GM12878 (cell line): ENCODE results near the gene RAB22A. TPM values are rescaled to one million over a fixed set of nuclear protein-coding genes. Genes with fewer than 3 reads are reported as not detected.

Experiments used
- ATAC-seq: fragments of 200-7000 bp; cut with Tn5 transposase; 3 replicates; pipeline ENCODE4 v1.9.1; 2020; ENCODE audit warnings: mild to moderate bottlenecking, moderate library complexity
- BruUV-seq: library from RNA; stranded (reverse); fragments of 400-500 nt; replicated peaks from 2 replicates; lab custom pipeline; 2021; lab: Mats Ljungman, UMichigan
- CTCF ChIA-PET: fragments of 300-600 bp; sonication (Branson Sonifier 250); formaldehyde crosslinking; extraction: SDS; loops from one replicate; lab custom pipeline; 2021; ENCODE audit warnings: inconsistent platforms; lab: Yijun Ruan, JAX
- POLR2A ChIA-PET: fragments of 350-600 bp; formaldehyde crosslinking; extraction: SDS; loops from one replicate; lab custom pipeline; 2021; ENCODE audit warnings: inconsistent platforms; lab: Charles Lee
- RAD21 ChIA-PET: fragments of 300-600 bp; sonication (Branson Sonifier 250); formaldehyde crosslinking; loops from one replicate; lab custom pipeline; 2023; ENCODE audit warnings: antibody characterized with exemption; ENCODE audit not compliant: unreplicated experiment; lab: Charles Lee
- SMC1A ChIA-PET: fragments of 300-600 bp; sonication (Branson Sonifier 250); formaldehyde crosslinking; loops from one replicate; lab custom pipeline; 2023; ENCODE audit not compliant: unreplicated experiment, uncharacterized antibody; lab: Charles Lee
- DNase-seq: peaks from one replicate; pipeline ENCODE4 v3.0.0-alpha.2; 2011; ENCODE audit warnings: low read depth, low spot score
- FAIRE-seq: peaks from 3 replicates; lab custom pipeline; 2011; peaks lifted over from hg19 to GRCh38; lab: Jason Lieb, UNC
- H2AFZ ChIP-seq: 2 replicates; pipeline ENCODE4 v1.6.0; 2011; ENCODE audit warnings: low read depth, low read length, control low read depth; ENCODE audit not compliant: control insufficient read depth
- H3K27ac ChIP-seq: 2 replicates; pipeline ENCODE4 v1.5.1; 2011; ENCODE audit warnings: control low read depth; ENCODE audit not compliant: control insufficient read depth, insufficient read depth
- H3K27me3 ChIP-seq, 2 experiments: replicated peaks in 1 of 2; 2 replicates each; pipeline versions ENCODE4 v1.6.0 to v1.6.1; 2011; ENCODE audit warnings: low read length in 1 of 2; ENCODE audit not compliant: control insufficient read depth in 2 of 2, insufficient read depth in 2 of 2
- H3K36me3 ChIP-seq, 2 experiments: 2 replicates each; pipeline ENCODE4 v1.5.1; 2011; ENCODE audit warnings: low read length in 1 of 2; ENCODE audit not compliant: control insufficient read depth in 2 of 2, insufficient read depth in 2 of 2
- H3K4me1 ChIP-seq: 2 replicates; pipeline ENCODE4 v1.6.1; 2011; ENCODE audit warnings: mild to moderate bottlenecking, low read length, moderate library complexity, mixed read lengths; ENCODE audit not compliant: control insufficient read depth, insufficient read depth
- H3K4me2 ChIP-seq: 2 replicates; pipeline ENCODE4 v1.6.0; 2011; ENCODE audit warnings: control low read depth; ENCODE audit not compliant: control insufficient read depth, insufficient read depth
- H3K4me3 ChIP-seq: fragments of 200-600 bp; sonication (generic); 2 replicates; pipeline ENCODE4 v1.5.1; 2016
- H3K79me2 ChIP-seq: 2 replicates; pipeline ENCODE4 v1.6.0; 2011; ENCODE audit warnings: low read length; ENCODE audit not compliant: control insufficient read depth, insufficient read depth
- H3K9ac ChIP-seq: 2 replicates; pipeline ENCODE4 v1.8.0; 2011; ENCODE audit warnings: low read length, control low read depth, mixed read lengths; ENCODE audit not compliant: control insufficient read depth, insufficient read depth
- H3K9me3 ChIP-seq: replicated peaks from 3 replicates; pipeline ENCODE4 v1.5.1; 2011; ENCODE audit warnings: mild to moderate bottlenecking, low read length; ENCODE audit not compliant: control insufficient read depth, insufficient read depth
- H4K20me1 ChIP-seq: 2 replicates; pipeline ENCODE4 v1.6.0; 2011; ENCODE audit not compliant: control insufficient read depth, insufficient read depth
- ATF7 ChIP-seq: fragments of 450-650 bp; IDR thresholded peaks from 2 replicates; pipeline ENCODE4 v1.6.1; 2016; ENCODE audit warnings: low read depth, mild to moderate bottlenecking
- NR2F1 ChIP-seq: fragments of 450-650 bp; conservative IDR thresholded peaks from 2 replicates; pipeline ENCODE4 v1.6.1; 2017; ENCODE audit warnings: mild to moderate bottlenecking
- RBBP5 ChIP-seq: fragments of 200-600 bp; sonication (generic); conservative IDR thresholded peaks from 2 replicates; pipeline ENCODE4 v1.6.1; 2016
- SPI1 ChIP-seq: IDR thresholded peaks from 2 replicates; pipeline ENCODE4 v1.6.1; 2011; ENCODE audit warnings: low read depth, mild to moderate bottlenecking, low read length, moderate library complexity, borderline replicate concordance; ENCODE audit not compliant: insufficient read depth
- TARDBP ChIP-seq: IDR thresholded peaks from 2 replicates; pipeline ENCODE4 v1.6.1; 2016; ENCODE audit warnings: borderline replicate concordance
- ZBTB33 ChIP-seq: fragments of 450-650 bp; IDR thresholded peaks from 2 replicates; pipeline ENCODE4 v1.6.1; 2017; ENCODE audit warnings: mild to moderate bottlenecking
- WGBS: methylation state at CpG from one replicate; pipeline ENCODE4 v1.1.6; 2016; ENCODE audit warnings: low lambda C conversion rate; ENCODE audit not compliant: insufficient replicate concordance, insufficient coverage; ENCODE audit errors: missing lambda C conversion rate; 5-methylcytosine and 5-hydroxymethylcytosine counted together
- in situ Hi-C: fragments of 300-500 bp; cut with MboI; formaldehyde crosslinking; loops from 9 replicates; pipeline ENCODE4 v1.14.3; 2018; ENCODE audit warnings: mixed read lengths
- intact Hi-C: fragments of 100-400 bp; cut with micrococcal nuclease; formaldehyde crosslinking; loops from one replicate; pipeline ENCODE4 v1.14.2; 2022; ENCODE audit not compliant: unreplicated experiment
- polyA plus RNA-seq, 11 experiments: library from polyadenylated mRNA; depleted of rRNA in 4 of 11; unstranded in 6 of 11; stranded (reverse) in 5 of 11; fragments of >200 nt; fragmentation: Nextera tagmentation in 4 of 11; fragmentation: Illumina TruSeq in 1 of 11; extraction: Ambion mirVana in 4 of 11; extraction: Trizol in 1 of 11; gene quantifications; 1 replicate in 1 of 11; 2 replicates in 10 of 11; pipeline versions ENCODE4 v1.2.1 to v1.2.3, GENCODE V29; 2011 to 2016; ENCODE audit warnings: inconsistent platforms in 2 of 11, missing spikeins in 2 of 11, low read depth in 1 of 11
- total RNA-seq, 4 experiments: library from RNA; depleted of rRNA in 3 of 4; stranded (reverse); fragments of >200 nt in 3 of 4; fragmentation: Illumina TruSeq in 1 of 4; extraction: Trizol in 1 of 4; gene quantifications; 2 replicates each; pipeline versions ENCODE4 v1.2.1 to v1.2.3, GENCODE V29; 2013 to 2021

RAB22A gene
- total and polyA plus RNA-seq, 10 of the 15 experiments (the other 5 are each of a cell fraction or from before 2014, with no cell fraction given), result 2.7 to 12.0 (median 10.0) TPM

DNA sequence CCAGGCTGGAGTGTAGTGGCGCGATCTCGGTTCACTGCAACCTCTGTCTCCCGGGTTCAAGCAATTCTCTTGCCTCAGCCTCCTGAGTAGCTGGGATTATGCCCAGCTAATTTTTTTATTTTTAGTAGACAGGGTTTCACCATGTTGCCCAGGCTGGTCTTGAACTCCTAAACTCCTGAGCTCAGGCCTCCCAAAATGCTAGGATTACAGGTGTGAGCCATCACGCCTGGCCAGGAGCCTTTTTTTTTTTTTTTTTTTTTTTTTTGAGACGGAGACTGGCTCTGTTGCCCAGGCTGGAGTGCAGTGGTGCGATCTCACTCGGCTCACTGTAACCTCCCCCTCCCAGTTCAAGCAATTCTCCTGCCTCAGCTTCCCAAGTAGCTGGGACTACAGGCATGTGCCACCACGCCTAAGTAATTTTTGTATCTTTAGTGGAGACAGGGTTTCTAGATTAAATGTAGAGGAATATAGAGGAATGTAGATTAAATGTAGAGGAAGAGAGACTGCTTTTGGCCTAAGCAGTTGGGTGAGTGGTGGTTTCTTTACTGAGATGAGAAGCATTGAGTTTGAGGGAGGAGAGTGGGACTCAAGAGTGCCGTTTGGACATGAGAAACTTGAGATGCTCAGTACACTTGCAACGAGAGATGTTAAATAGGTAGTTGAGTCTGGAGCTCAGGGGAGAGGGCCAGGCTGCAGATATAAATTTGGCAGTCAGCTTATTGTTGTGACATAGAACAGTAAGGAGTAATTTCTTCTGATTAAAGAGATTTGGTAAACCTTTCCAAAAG, 96.2 kb downstream of the RAB22A start (continued):
- TF ChIP-seq ZBTB33, result no peak
- no peak for TF ChIP-seq ATF7

GRCh38 chr20:58406422-58407001, 97.0 kb downstream of the RAB22A start:
- Histone ChIP-seq H3K4me1 (peaks cover 48% of the 10 kb centered on the region), H3K36me3 (no peaks in the 10 kb centered on the region; a peak in 2 of 4 replicates), H3K9ac (no peak overlapping the region), H3K4me3 (no peak overlapping the region), H3K79me2 (peaks cover 95% of the 10 kb centered on the region), H3K27ac (no peak overlapping the region), H2AFZ (no peak overlapping the region), H3K27me3 (no peaks in the 10 kb centered on the region), H3K9me3 (no peaks in the 10 kb centered on the region), H3K4me2 (no peak overlapping the region), H4K20me1 (peaks cover 2% of the 10 kb centered on the region)
- ChIA-PET CTCF (interaction anchor here (0.6 to 0.8 kb wide), 2 partner anchors 42 to 56 kb away, joined by 3 read pairs; no protein-coding TSS in a partner anchor), RAD21 (interaction anchor here (1.9 kb wide), 1 partner anchor 18 kb away, joined by 9 read pairs; the partner anchor contains the start of gene VAPB), POLR2A (interaction anchor here (1.5 kb wide), 1 partner anchor 16 kb away, joined by 5 read pairs; no protein-coding TSS in a partner anchor), SMC1A (interaction anchor here (0.6 to 2.1 kb wide), 5 partner anchors 8 to 171 kb away, joined by 3 to 8 read pairs (median 4); no protein-coding TSS in a partner anchor)
- no peak for DNase-seq
- TF ChIP-seq TARDBP, result no peak
- no peak for TF ChIP-seq SPI1
- no peak for TF ChIP-seq RBBP5
- no peak for TF ChIP-seq NR2F1
- FAIRE-seq, result no peak
- in situ Hi-C loops, result no loop called here
- no peak for ATAC-seq
- BruUV-seq, result no TSS peak
- 95% methylated on average over 4 of the region's 4 CpGs for WGBS
- intact Hi-C loops, result no loop called here
